ENCODE results near the gene NUDT3.
"Not testable (repeated sequence)": the region's sequence is repeated elsewhere in the genome, so short reads cannot be mapped to it uniquely, and the experiment has no call there.

NUDT3 gene

GRCh38 chr6:34284563-34285447 is 107.7 kb downstream of the NUDT3 start:
- peak; percentile 25 to 86 for DNase-seq

GRCh38 chr6:34281702-34282334 is 110.7 kb downstream of the NUDT3 start:
- DNase-seq = no peak

DNA sequence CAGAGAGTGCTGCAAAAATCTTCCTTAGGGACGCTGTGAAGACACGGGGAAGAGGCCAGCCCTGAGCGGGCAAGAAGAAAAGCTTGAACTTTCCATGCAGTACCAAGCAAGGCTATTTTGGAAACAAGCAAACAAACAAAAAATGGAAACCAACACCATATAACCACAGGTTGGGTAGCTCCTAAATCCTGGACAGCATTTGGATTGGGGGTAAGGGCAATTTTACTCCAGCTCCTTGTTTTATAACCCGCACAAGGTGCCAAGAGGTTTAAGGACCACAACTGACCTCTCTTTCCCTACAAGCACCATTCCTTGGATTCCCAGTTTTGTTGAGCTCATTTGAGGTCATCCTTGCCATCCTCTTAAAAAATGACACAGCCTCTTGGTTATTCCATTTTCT is 112.3 kb downstream of the NUDT3 start:
- DNase-seq = no peak

DNA sequence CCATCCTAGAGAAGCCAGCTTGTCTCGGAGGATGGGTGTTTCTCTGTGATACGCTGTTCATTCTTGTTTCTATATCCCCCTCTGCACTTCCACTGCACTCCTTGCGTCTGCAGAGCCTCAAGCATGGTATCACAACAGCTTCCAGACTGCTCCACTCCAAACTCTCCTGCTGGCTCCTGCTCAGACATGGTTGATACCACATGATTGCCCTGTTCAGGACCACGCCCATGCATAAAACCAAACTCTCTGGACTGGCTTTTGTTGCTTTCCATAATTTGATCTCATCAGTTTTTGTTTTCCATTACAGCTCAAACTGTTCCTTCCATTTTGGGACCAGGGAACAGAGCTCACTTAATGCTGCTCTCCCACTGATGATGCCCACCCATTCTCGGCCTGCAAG is 113.6 kb downstream of the NUDT3 start:
- no peak for DNase-seq

GRCh38 chr6:34277763-34278112 is 114.7 kb downstream of the NUDT3 start:
- DNase-seq = no peak

DNA sequence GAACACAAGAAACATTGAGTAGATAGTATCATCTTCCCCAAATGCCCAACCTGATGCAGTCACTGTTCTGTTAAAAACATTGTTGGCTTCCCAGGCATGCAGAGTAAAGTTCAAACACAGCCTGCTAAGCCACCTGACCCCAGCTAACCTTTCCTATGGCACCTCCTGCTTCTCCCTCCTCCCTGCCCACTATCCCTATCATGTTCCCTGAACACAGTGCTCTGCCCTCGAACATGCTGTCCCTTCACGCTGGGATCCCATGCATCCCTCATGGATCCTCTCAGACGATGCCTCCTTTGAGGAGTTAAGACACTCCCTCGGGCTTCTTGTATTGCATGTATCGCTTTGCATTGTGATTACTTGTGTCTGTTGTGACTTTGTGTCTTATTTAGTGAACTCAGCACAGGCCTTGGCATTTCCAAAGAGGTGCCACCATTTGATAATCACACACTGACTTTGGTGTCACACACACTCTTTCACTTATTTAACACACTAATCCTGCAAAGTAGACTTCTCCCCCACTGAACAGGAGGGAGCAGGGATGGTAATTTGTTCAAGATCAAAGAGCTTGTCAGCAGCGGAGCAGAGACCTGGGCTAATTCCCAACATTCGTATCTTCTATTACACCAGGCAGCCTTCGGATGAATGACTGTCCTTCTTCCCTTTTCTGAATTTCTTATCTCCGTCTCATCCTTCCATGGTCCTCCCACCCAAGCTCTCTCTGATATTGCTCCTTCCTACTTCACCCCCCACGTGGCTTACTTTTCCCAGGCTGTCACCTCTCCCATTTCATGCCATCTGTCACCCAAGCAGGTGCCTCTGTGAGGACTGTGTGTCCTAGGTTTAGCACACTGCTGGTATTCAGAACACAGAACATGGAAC is 115.3 kb downstream of the NUDT3 start:
- DNase-seq = no peak

DNA sequence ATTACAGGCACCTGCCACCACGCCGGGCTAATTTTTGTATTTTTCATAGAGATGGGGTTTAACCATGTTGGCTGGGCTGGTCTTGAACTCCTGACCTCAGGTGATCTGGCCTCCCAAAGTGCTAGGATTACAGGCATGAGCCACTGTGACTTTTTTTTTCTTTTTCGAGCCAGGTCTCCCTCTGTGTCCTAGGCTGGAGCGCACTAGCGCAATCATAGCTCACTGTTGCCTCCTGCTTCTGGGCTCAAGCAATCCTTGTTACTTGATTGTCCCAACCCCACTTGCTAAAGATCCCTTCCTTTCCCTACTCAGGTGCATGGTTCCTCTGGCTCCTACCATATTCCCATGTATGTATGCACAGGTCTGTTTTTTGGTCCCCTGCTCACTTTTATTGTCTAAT is 116.3 kb downstream of the NUDT3 start:
- no peak for DNase-seq

DNA sequence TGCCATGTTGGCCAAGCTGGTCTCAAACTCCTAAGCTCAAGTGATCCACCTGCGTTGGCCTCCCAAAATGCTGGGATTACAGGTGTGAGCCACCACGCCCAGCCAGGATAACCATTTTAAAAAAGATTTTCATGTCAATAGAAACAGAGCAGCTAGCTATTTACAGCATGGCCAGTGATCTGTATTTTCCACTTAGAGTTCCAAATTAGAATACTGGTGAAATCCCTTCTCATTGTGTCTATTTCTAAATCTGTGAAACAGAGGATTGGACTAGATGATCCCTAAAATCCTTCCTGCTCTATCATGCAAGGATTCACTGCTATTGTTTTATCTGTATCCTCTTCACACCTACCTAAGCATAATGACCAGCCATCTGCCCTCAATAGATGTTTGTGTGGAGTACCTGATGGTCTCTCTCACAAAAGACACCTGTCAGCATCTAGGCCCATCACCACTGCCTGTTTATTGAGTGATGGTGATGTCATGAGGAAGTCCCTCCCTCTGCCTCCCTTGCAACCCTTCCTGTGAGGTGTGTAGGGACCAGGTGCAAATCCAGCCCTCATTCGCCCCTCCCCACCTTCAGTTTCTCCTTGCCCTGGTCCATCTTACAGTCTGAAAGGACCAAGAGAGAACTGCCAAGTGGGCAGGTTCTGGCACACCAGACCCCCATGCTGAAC is 117.2 kb downstream of the NUDT3 start:
- DNase-seq = no peak

DNA sequence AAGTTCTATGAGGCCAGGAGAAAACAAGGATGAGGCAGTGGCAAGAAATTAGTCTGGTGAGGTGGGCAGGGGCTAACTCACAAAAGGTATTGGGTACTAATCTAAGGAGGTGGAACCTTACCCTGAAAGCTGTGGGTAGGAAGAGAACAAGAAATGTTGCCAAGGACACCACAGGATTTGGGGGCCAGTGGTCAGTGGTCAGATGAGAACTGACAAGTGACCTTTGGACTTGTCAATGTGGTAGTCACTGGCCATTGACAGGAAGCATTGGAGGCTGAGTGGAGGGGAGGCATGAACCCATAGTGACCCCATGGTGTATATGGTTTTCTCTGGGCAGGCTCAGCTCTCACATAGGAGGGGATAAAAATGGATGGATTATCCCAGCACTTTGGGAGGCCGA is 118.3 kb downstream of the NUDT3 start:
- DNase-seq = no peak

- DNase-seq = peak; percentile 6 to 90
Observed at GRCh38 chr6:34273242-34273805, 119.1 kb downstream of the NUDT3 start.

- DNase-seq = peak in 1 of 2 donors; percentile 6
Observed at GRCh38 chr6:34272013-34272926, 120.2 kb downstream of the NUDT3 start.

- DNase-seq = not testable (repeated sequence)
Observed at GRCh38 chr6:34269658-34270341, 122.7 kb downstream of the NUDT3 start.

GRCh38 chr6:34269132-34269531 is 123.3 kb downstream of the NUDT3 start:
- DNase-seq = not testable (repeated sequence)

- DNase-seq = no peak
Observed at GRCh38 chr6:34267746-34268145, 124.7 kb downstream of the NUDT3 start.

- DNase-seq = not testable (repeated sequence)
Observed at GRCh38 chr6:34263484-34263883, 129.0 kb downstream of the NUDT3 start.

GRCh38 chr6:34260576-34261267 is 131.7 kb downstream of the NUDT3 start:
- no peak for DNase-seq

GRCh38 chr6:34259529-34260069 is 132.9 kb downstream of the NUDT3 start:
- no peak for DNase-seq

DNA sequence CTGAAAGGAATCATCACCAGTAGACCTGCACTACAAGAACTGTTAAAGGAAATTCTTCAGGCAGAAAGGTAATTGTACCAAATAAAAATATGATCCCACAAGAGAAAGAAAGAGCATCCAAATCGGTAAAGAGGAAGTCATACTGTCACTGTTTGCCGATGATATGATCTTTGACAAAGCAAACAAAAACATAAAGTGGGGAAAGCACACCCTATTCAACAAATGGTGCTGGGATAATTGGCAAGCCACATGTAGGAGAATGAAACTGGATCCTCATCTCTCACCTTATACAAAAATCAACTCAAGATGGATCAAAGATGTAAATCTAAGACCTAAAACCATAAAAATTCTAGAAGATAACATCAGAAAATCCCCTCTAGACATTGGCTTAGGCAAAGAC is 140.1 kb downstream of the NUDT3 start:
- peak in 1 of 2 donors; percentile 28 for DNase-seq

DNA sequence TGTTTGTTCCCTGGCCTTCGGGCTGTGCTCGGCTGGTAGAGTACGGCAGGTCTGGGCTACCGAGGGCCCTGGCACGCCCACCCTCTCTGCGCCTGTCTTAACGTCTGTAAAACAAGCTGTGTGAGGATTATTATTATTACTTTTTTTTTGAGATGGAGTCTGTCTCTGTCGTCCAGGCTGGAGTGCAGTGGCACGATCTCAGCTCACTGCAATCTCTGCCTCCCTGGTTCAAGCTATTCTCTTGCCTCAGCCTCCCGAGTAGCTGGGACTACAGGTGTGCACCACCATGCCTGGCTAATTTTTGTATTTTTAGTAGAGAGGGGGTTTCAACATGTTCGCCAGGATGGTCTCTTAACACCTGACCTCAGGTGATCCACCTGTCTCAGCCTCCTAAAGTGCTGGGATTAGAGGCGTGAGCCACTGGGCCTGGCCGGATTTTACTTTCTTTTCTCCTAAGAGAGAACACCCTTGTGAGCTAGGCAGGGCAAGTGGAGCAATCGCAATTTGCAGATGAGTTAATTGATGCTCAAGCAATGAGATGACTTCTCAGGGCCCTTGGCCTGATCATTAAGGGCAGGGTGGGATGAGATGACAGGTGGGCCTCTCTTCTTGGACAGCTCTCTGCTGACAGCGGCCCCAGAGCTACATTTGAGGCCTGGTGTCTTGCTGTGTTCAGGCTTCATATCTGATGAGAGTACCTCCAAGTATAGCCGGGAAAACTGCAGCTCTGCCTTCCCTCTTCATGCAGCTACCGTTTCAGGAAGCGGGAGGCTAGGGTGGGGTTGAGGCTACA is 142.8 kb downstream of the NUDT3 start:
- no peak for DNase-seq
